SK-N-SH treated with all-trans-retinoic acid at 6 μM for 48 hours (cell line): Measurements from ENCODE around the gene DNAI7.

Experiments used
- ATAC-seq: fragments of 200-7000 bp; cut with Tn5 transposase; 3 replicates; pipeline ENCODE4 v1.9.1; 2020; ENCODE audit warnings: mild to moderate bottlenecking, moderate library complexity
- ARNTL ChIP-seq: fragments of 450-650 bp; formaldehyde crosslinking; IDR thresholded peaks from 2 replicates; pipeline ENCODE4 v1.5.0; 2020; ENCODE audit warnings: low read depth, mild to moderate bottlenecking, moderate library complexity, borderline replicate concordance
- BACH2 ChIP-seq: fragments of 250-450 bp; sonication (Bioruptor Pico); IDR thresholded peaks from 2 replicates; pipeline ENCODE4 v1.9.0; 2021; ENCODE audit warnings: mild to moderate bottlenecking, borderline replicate concordance
- CREB5 ChIP-seq: fragments of 250-450 bp; sonication (Bioruptor Pico); IDR thresholded peaks from 2 replicates; pipeline ENCODE4 v1.5.1; 2020; ENCODE audit warnings: low read depth, mild to moderate bottlenecking, moderate library complexity
- CSDC2 ChIP-seq: fragments of 250-450 bp; sonication (Bioruptor Pico); IDR thresholded peaks from 2 replicates; pipeline ENCODE4 v1.5.0; 2020; ENCODE audit warnings: mild to moderate bottlenecking, moderate library complexity
- CSRNP3 ChIP-seq: fragments of 250-450 bp; sonication (Bioruptor Pico); IDR thresholded peaks from 2 replicates; pipeline ENCODE4 v1.5.1; 2021; ENCODE audit warnings: mild to moderate bottlenecking, moderate library complexity
- ESRRG ChIP-seq: fragments of 250-450 bp; sonication (Bioruptor Pico); IDR thresholded peaks from 2 replicates; pipeline ENCODE4 v1.6.1; 2021; ENCODE audit warnings: mild to moderate bottlenecking
- GLIS3 ChIP-seq: fragments of 250-450 bp; sonication (Bioruptor Pico); IDR thresholded peaks from 2 replicates; pipeline ENCODE4 v1.5.0; 2020; ENCODE audit warnings: mild to moderate bottlenecking, moderate library complexity
- ISL1 ChIP-seq: fragments of 250-450 bp; sonication (Bioruptor Pico); IDR thresholded peaks from 2 replicates; pipeline ENCODE4 v2.1.2; 2022; ENCODE audit warnings: mild to moderate bottlenecking, moderate library complexity
- OSR1 ChIP-seq: fragments of 250-450 bp; sonication (Bioruptor Pico); IDR thresholded peaks from 2 replicates; pipeline ENCODE4 v1.8.0; 2022; ENCODE audit warnings: moderate library complexity, mild to moderate bottlenecking, inconsistent platforms
- PATZ1 ChIP-seq: fragments of 250-450 bp; sonication (Bioruptor Pico); IDR thresholded peaks from 2 replicates; pipeline ENCODE4 v1.8.0; 2020; ENCODE audit warnings: mild to moderate bottlenecking, moderate library complexity, borderline replicate concordance
- POU6F1 ChIP-seq: fragments of 250-450 bp; sonication (Bioruptor Pico); IDR thresholded peaks from 2 replicates; pipeline ENCODE4 v1.8.0; 2021; ENCODE audit warnings: low read depth, mild to moderate bottlenecking, moderate library complexity, borderline replicate concordance
- PPARA ChIP-seq: fragments of 250-450 bp; sonication (Bioruptor Pico); IDR thresholded peaks from 2 replicates; pipeline ENCODE4 v1.5.0; 2020; ENCODE audit warnings: mild to moderate bottlenecking, borderline replicate concordance
- RARB ChIP-seq: fragments of 250-450 bp; sonication (Bioruptor Pico); IDR thresholded peaks from 2 replicates; pipeline ENCODE4 v1.8.0; 2021; ENCODE audit warnings: mild to moderate bottlenecking, moderate library complexity
- SNAI2 ChIP-seq: fragments of 250-450 bp; sonication (Bioruptor Pico); IDR thresholded peaks from 2 replicates; pipeline ENCODE4 v1.5.0; 2020; ENCODE audit warnings: mild to moderate bottlenecking, moderate library complexity
- TCF4 ChIP-seq: fragments of 250-450 bp; sonication (Bioruptor Pico); IDR thresholded peaks from 2 replicates; pipeline ENCODE4 v1.8.0; 2021; ENCODE audit warnings: mild to moderate bottlenecking, moderate library complexity, borderline replicate concordance
- TOX ChIP-seq: fragments of 250-450 bp; sonication (Bioruptor Pico); IDR thresholded peaks from 2 replicates; pipeline ENCODE4 v1.8.0; 2021; ENCODE audit warnings: mild to moderate bottlenecking, moderate library complexity, borderline replicate concordance
- TSHZ2 ChIP-seq: fragments of 250-450 bp; sonication (Bioruptor Pico); IDR thresholded peaks from 2 replicates; pipeline ENCODE4 v1.5.0; 2020; ENCODE audit warnings: mild to moderate bottlenecking, moderate library complexity
- ZC3H10 ChIP-seq: fragments of 250-450 bp; sonication (Bioruptor Pico); IDR thresholded peaks from 2 replicates; pipeline ENCODE4 v1.5.1; 2021; ENCODE audit warnings: mild to moderate bottlenecking, moderate library complexity
- ZFP30 ChIP-seq: fragments of 450-650 bp; formaldehyde crosslinking; IDR thresholded peaks from 2 replicates; pipeline ENCODE4 v1.5.0; 2022; ENCODE audit warnings: mild to moderate bottlenecking, moderate library complexity
- ZNF565 ChIP-seq: fragments of 450-650 bp; formaldehyde crosslinking; conservative IDR thresholded peaks from 2 replicates; pipeline ENCODE4 v1.5.0; 2020; ENCODE audit warnings: low read depth, mild to moderate bottlenecking, moderate library complexity
- ZNF8 ChIP-seq: fragments of 450-650 bp; formaldehyde crosslinking; IDR thresholded peaks from 2 replicates; pipeline ENCODE4 v1.5.0; 2020; ENCODE audit warnings: mild to moderate bottlenecking, moderate library complexity

The DNAI7 gene

GRCh38 chr12:25126101-25126500, 68.9 kb downstream of the DNAI7 start:
- TF ChIP-seq TCF4 (no peak), ESRRG (CRISPR knock-in tag) (no peak), TOX (CRISPR knock-in tag) (no peak), ZFP30 (CRISPR knock-in tag) (no peak), SNAI2 (CRISPR knock-in tag) (no peak), ZC3H10 (no peak), RARB (CRISPR knock-in tag) (no peak), CREB5 (CRISPR knock-in tag) (no peak), CSRNP3 (CRISPR knock-in tag) (no peak), ZNF8 (CRISPR knock-in tag) (no peak), PATZ1 (CRISPR knock-in tag) (no peak), ZNF565 (CRISPR knock-in tag) (no peak), GLIS3 (no peak), BACH2 (no peak), TSHZ2 (CRISPR knock-in tag) (no peak), POU6F1 (CRISPR knock-in tag) (no peak)
- no peak for ATAC-seq

GRCh38 chr12:25124493-25124892, 70.5 kb downstream of the DNAI7 start:
- no peak for TF ChIP-seq ISL1 (CRISPR knock-in tag)
- TF ChIP-seq ARNTL (CRISPR knock-in tag): no peak
- TF ChIP-seq POU6F1 (CRISPR knock-in tag): no peak
- no peak for TF ChIP-seq TCF4
- no peak for TF ChIP-seq CSRNP3 (CRISPR knock-in tag)
- TF ChIP-seq TOX (CRISPR knock-in tag): no peak
- no peak for TF ChIP-seq CREB5 (CRISPR knock-in tag)
- no peak for TF ChIP-seq ZNF565 (CRISPR knock-in tag)
- no peak for TF ChIP-seq PPARA (CRISPR knock-in tag)
- TF ChIP-seq BACH2: no peak
- TF ChIP-seq ZC3H10: no peak
- no peak for TF ChIP-seq CSDC2
- no peak for TF ChIP-seq SNAI2 (CRISPR knock-in tag)
- no peak for TF ChIP-seq OSR1
- no peak for ATAC-seq
